OCI-LY3 (cell line): ENCODE measurements around the gene CCND1.

Experiments used
- EZH2phosphoT487 ChIP-seq: fragments of 200-600 bp; shearing (Covaris generic); IDR thresholded peaks from 2 replicates; pipeline ENCODE4 v1.6.1; 2018; ENCODE audit warnings: antibody characterized with exemption, mixed run types, low read depth
- TF ChIP-seq, protein P1 (sequence below): fragments of 200-600, 300-600 bp; sonication (generic); IDR thresholded peaks from 2 replicates; pipeline ENCODE4 v1.5.1; 2014; ENCODE audit warnings: antibody characterized with exemption, low read length, low read depth

GRCh38 chr11:69691463-69691862, 50.5 kb downstream of the CCND1 start:
- TF ChIP-seq, protein P1, sequence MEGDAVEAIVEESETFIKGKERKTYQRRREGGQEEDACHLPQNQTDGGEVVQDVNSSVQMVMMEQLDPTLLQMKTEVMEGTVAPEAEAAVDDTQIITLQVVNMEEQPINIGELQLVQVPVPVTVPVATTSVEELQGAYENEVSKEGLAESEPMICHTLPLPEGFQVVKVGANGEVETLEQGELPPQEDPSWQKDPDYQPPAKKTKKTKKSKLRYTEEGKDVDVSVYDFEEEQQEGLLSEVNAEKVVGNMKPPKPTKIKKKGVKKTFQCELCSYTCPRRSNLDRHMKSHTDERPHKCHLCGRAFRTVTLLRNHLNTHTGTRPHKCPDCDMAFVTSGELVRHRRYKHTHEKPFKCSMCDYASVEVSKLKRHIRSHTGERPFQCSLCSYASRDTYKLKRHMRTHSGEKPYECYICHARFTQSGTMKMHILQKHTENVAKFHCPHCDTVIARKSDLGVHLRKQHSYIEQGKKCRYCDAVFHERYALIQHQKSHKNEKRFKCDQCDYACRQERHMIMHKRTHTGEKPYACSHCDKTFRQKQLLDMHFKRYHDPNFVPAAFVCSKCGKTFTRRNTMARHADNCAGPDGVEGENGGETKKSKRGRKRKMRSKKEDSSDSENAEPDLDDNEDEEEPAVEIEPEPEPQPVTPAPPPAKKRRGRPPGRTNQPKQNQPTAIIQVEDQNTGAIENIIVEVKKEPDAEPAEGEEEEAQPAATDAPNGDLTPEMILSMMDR: no peak
- no peak for TF ChIP-seq EZH2phosphoT487
